Psoas muscle (tissue), 8 donors: ENCODE data around the gene VPREB1. TPM values are rescaled to one million over a fixed set of nuclear protein-coding genes. Genes with fewer than 3 reads are reported as not detected.

Experiments used
- ATAC-seq, 4 donors: fragments of 200-7000 bp; cut with Tn5 transposase; one replicate each; pipeline ENCODE4 v1.9.1; 2020; ENCODE audit warnings: moderate library complexity in 3 of 4, mild to moderate bottlenecking in 2 of 4
- DNase-seq, 2 donors: peaks; one replicate each; pipeline ENCODE4 v3.0.0-alpha.2; 2020
- H3K27ac ChIP-seq: fragments of 200-600 bp; one replicate; pipeline ENCODE4 v1.8.0; 2022
- H3K27me3 ChIP-seq, 3 donors: fragments of 200-600 bp in 1 of 3; one replicate each; pipeline versions ENCODE4 v1.6.1 to v1.8.0; 2013 to 2022; ENCODE audit warnings: low read length in 2 of 3, mild to moderate bottlenecking in 2 of 3, moderate library complexity in 1 of 3; ENCODE audit not compliant: insufficient read depth in 3 of 3
- H3K36me3 ChIP-seq, 2 donors: fragments of 200-600 bp in 1 of 2; one replicate each; pipeline versions ENCODE4 v1.6.1 to v1.8.0; 2013 to 2022; ENCODE audit warnings: low read depth in 1 of 2, mild to moderate bottlenecking in 1 of 2, moderate library complexity in 1 of 2; ENCODE audit not compliant: insufficient read depth in 1 of 2
- H3K4me1 ChIP-seq: fragments of 200-600 bp; one replicate; pipeline ENCODE4 v1.8.0; 2022
- H3K4me3 ChIP-seq: fragments of 200-600 bp; one replicate; pipeline ENCODE4 v1.8.0; 2022; ENCODE audit warnings: mild to moderate bottlenecking
- H3K9me3 ChIP-seq: fragments of 200-600 bp; one replicate; pipeline ENCODE4 v1.8.0; 2022
- WGBS, 3 donors: extraction: QIAGEN DNeasy Blood & Tissue Kit; methylation state at CpG; one replicate each; pipeline versions ENCODE4 v1.1.6 to v1.1.7; 2013; 5-methylcytosine and 5-hydroxymethylcytosine counted together
- intact Hi-C, 2 donors: fragments of 100-400 bp; cut with DNase I; formaldehyde crosslinking; loops; one replicate each; pipeline versions ENCODE4 v1.11.0 to v1.14.2; 2022
- polyA plus RNA-seq, 3 donors: library from polyadenylated mRNA; stranded (reverse); fragments of 200-250 nt; gene quantifications; one replicate each; pipeline ENCODE4 v1.2.3, GENCODE V29; 2013
- total RNA-seq, 4 donors: library from RNA; stranded (reverse); fragmentation: NEBNext Ultra II Directional in 2 of 4; extraction: Animal tissue kit (Norgen Biotek cat#: 25700) in 2 of 4; gene quantifications; one replicate each; pipeline versions ENCODE4 v1.2.1 to v1.2.4, GENCODE V29; 2021 to 2023
- TF ChIP-seq, protein P1 (sequence below): fragments of 200-600 bp; IDR thresholded peaks from one replicate; pipeline ENCODE4 v1.8.0; 2022; ENCODE audit warnings: antibody characterized with exemption
- donor health status: healthy with polysubstance abuse.
- donor health status: DM: no; HTN: no; CAD: no; lungs with moderate emphysema.
- donor health status: Bipolar disorder and iron deficiency.
- donor health status: healthy.
- donor health status: DM: yes; HTN: yes; CAD: no.
- donor health status: DM: no; HTN: no; CAD: no.
- donor health status: DM: no; HTN: no; CAD: no.
- donor health status: DM: yes; HTN: yes; CAD: no.

The VPREB1 gene
- total and polyA plus RNA-seq, 7 donors: not detected

DNA sequence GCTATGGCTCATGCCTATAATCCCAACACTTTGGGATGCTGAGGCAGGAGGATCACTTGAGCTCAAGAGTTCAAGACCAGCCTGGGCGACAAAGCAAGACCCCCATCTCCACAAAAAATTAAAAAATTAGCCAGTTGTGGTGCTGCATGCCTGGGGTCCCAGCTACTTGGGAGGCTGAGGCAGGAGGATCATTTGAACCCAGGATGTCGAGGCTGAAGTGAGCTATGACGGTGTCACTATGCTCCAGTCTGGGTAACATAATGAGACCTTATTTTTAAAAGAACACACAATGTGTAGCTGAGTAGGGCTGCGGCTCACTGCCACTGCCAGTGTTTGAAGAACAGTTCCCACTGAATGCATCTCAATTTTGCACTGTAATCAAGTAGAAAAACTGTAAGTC lies 7.1 kb upstream of the VPREB1 start:
- Histone ChIP-seq H3K27ac (no peak overlapping the region), H3K27me3 (peaks cover 0 to 22% (median 0%) of the 10 kb centered on the region in 3 donors), H3K36me3 (no peaks in the 10 kb centered on the region), H3K4me1 (no peaks in the 10 kb centered on the region), H3K4me3 (no peak overlapping the region), H3K9me3 (no peaks in the 10 kb centered on the region)
- TF ChIP-seq, protein P1, sequence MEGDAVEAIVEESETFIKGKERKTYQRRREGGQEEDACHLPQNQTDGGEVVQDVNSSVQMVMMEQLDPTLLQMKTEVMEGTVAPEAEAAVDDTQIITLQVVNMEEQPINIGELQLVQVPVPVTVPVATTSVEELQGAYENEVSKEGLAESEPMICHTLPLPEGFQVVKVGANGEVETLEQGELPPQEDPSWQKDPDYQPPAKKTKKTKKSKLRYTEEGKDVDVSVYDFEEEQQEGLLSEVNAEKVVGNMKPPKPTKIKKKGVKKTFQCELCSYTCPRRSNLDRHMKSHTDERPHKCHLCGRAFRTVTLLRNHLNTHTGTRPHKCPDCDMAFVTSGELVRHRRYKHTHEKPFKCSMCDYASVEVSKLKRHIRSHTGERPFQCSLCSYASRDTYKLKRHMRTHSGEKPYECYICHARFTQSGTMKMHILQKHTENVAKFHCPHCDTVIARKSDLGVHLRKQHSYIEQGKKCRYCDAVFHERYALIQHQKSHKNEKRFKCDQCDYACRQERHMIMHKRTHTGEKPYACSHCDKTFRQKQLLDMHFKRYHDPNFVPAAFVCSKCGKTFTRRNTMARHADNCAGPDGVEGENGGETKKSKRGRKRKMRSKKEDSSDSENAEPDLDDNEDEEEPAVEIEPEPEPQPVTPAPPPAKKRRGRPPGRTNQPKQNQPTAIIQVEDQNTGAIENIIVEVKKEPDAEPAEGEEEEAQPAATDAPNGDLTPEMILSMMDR: no peak
- no peak for DNase-seq
- intact Hi-C loops: no loop called here
- no peak for ATAC-seq
- WGBS, 3 donors: 90% methylated on average over 4 of the region's 4 CpGs

DNA sequence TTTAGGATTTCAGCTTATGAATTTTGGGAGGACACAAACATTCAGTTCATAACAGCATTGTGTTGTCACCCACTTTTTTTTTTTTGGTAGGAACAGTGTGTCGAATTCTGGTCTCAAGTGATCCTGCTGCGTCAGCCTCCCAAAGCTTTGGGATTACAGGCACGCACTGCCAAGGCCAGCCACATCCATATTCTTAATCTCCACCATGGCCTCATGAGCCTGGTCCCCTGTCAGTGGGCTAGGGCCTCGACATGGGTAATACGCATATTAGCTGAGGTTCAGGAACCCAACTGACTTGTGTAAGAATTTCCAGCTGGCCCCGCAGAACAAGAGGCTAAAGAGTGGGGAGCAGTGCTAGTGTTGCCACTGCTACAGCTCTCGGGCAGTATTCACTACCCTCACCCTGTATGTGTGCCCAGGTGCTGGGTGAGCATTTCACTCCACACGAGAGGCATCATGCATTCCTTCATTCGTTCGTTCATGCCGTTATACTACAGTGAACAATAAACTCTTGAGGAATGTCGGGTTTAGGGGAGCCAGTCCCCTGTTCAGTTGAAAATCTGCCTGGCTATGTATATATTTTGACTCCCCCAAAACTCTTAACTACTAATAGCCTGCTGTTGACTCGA lies 5.2 kb upstream of the VPREB1 start:
- Histone ChIP-seq H3K36me3 (no peaks in the 10 kb centered on the region), H3K4me3 (no peak overlapping the region), H3K27me3 (peaks cover 0 to 20% (median 0%) of the 10 kb centered on the region in 3 donors), H3K4me1 (no peaks in the 10 kb centered on the region), H3K27ac (no peak overlapping the region), H3K9me3 (no peaks in the 10 kb centered on the region)
- ATAC-seq (no peak), DNase-seq (no peak)
- WGBS, 3 donors: 66 to 72% (median 71%) methylated on average over 13 of the region's 13 CpGs
- TF ChIP-seq, protein P1: no peak
- intact Hi-C loops: no loop called here

- Histone ChIP-seq H3K4me3 (no peak overlapping the region), H3K36me3 (no peaks in the 10 kb centered on the region), H3K27ac (no peak overlapping the region), H3K9me3 (no peaks in the 10 kb centered on the region), H3K27me3 (peaks cover 0 to 20% (median 0%) of the 10 kb centered on the region in 3 donors), H3K4me1 (no peaks in the 10 kb centered on the region)
- DNase-seq (no peak), ATAC-seq (no peak)
- TF ChIP-seq, protein P1: no peak
- intact Hi-C loops: no loop called here
- WGBS, 3 donors: 68 to 78% (median 73%) methylated on average over 6 to 7 of the region's 7 CpGs
Observed at GRCh38 chr22:22241554-22241898, 3.1 kb upstream of the VPREB1 start.

- DNase-seq (no peak), ATAC-seq (no peak)
- Histone ChIP-seq H3K4me1 (no peaks in the 10 kb centered on the region), H3K9me3 (no peaks in the 10 kb centered on the region), H3K27me3 (peaks cover 0 to 20% (median 0%) of the 10 kb centered on the region in 3 donors), H3K36me3 (no peaks in the 10 kb centered on the region), H3K27ac (no peak overlapping the region), H3K4me3 (no peak overlapping the region)
- TF ChIP-seq, protein P1: no peak
- WGBS, 3 donors: 49 to 72% (median 66%) methylated on average over 2 of the region's 2 CpGs
- intact Hi-C loops: no loop called here
Observed at GRCh38 chr22:22242488-22242887, 2.1 kb upstream of the VPREB1 start.

GRCh38 chr22:22243033-22243680 lies 1.4 kb upstream of the VPREB1 start:
- intact Hi-C loops: no loop called here
- Histone ChIP-seq H3K4me3 (no peak overlapping the region), H3K27ac (no peak overlapping the region), H3K4me1 (no peaks in the 10 kb centered on the region), H3K9me3 (no peaks in the 10 kb centered on the region), H3K36me3 (no peaks in the 10 kb centered on the region), H3K27me3 (peaks cover 0 to 20% (median 0%) of the 10 kb centered on the region in 3 donors)
- no peak for ATAC-seq
- TF ChIP-seq, protein P1: no peak
- 53 to 58% (median 57%) methylated on average over 6 of the region's 6 CpGs for WGBS, 3 donors
- no peak for DNase-seq
